Astrocyte of the spinal cord (primary cell): Measurements from ENCODE around the gene TNFRSF19.

Experiments
- DNase-seq: peaks from one replicate; pipeline ENCODE4 v3.0.0; 2011; ENCODE audit warnings: low read depth, low spot score
- H3K4me3 ChIP-seq: 2 replicates; pipeline ENCODE4 v1.5.1; 2011; ENCODE audit warnings: low read depth, mild to moderate bottlenecking, low read length, moderate library complexity
- in situ Hi-C: cut with HindIII; loops from 2 replicates; pipeline ENCODE4 v1.10.0; 2017; ENCODE audit warnings: low sequenced_read_pairs
- TF ChIP-seq, protein P1 (sequence below): IDR thresholded peaks from 2 replicates; pipeline ENCODE4 v1.5.1; 2012; ENCODE audit warnings: low read depth, mild to moderate bottlenecking, low read length, inconsistent platforms

TNFRSF19 gene

GRCh38 chr13:23628765-23629565, 58.8 kb downstream of the TNFRSF19 start:
- TF ChIP-seq, protein P1, sequence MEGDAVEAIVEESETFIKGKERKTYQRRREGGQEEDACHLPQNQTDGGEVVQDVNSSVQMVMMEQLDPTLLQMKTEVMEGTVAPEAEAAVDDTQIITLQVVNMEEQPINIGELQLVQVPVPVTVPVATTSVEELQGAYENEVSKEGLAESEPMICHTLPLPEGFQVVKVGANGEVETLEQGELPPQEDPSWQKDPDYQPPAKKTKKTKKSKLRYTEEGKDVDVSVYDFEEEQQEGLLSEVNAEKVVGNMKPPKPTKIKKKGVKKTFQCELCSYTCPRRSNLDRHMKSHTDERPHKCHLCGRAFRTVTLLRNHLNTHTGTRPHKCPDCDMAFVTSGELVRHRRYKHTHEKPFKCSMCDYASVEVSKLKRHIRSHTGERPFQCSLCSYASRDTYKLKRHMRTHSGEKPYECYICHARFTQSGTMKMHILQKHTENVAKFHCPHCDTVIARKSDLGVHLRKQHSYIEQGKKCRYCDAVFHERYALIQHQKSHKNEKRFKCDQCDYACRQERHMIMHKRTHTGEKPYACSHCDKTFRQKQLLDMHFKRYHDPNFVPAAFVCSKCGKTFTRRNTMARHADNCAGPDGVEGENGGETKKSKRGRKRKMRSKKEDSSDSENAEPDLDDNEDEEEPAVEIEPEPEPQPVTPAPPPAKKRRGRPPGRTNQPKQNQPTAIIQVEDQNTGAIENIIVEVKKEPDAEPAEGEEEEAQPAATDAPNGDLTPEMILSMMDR: no peak
- in situ Hi-C loops: no loop called here
- no peak overlapping the region for H3K4me3 ChIP-seq
- DNase-seq: no peak

DNA sequence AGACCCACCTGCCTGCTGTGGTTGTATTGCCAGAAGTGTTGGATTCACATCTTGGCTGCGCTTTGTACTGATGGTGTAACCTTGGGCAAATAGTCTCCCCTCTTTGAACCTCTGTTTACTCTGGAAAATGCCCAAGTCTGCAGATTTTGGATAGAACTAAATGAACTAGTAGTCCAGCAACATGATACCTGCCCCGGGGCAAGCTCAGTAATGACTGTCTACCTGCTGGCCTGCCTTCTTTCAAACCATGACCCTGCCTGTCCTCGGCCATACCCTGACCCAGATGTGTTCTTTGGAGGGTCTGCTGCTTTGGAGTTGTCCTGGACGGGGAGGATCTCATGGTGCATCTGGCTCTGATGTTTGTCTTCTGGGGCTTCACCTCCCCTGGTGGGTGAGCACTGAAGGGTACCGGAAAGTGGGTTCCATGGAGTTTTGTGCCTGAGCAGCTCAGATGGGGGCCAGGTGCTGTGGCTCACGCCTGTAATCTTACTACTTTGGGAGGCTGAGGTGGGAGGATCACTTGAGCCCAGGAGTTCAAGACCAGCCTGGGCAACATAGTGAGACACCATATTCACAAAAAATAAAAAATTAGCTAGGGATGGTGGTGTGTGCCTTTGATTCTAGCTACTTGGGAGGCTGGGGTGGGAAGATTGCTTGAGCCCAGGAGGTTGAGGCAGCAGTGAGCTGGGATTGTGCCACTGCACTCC, 59.5 kb downstream of the TNFRSF19 start:
- no peak for DNase-seq
- no peak overlapping the region for H3K4me3 ChIP-seq
- TF ChIP-seq, protein P1: no peak
- in situ Hi-C loops: no loop called here

- in situ Hi-C loops: no loop called here
- no peak for DNase-seq
- H3K4me3 ChIP-seq: no peak overlapping the region
- TF ChIP-seq, protein P1: no peak
These were observed 60.3 kb downstream of the TNFRSF19 start for GRCh38 chr13:23630349-23631093.

DNA sequence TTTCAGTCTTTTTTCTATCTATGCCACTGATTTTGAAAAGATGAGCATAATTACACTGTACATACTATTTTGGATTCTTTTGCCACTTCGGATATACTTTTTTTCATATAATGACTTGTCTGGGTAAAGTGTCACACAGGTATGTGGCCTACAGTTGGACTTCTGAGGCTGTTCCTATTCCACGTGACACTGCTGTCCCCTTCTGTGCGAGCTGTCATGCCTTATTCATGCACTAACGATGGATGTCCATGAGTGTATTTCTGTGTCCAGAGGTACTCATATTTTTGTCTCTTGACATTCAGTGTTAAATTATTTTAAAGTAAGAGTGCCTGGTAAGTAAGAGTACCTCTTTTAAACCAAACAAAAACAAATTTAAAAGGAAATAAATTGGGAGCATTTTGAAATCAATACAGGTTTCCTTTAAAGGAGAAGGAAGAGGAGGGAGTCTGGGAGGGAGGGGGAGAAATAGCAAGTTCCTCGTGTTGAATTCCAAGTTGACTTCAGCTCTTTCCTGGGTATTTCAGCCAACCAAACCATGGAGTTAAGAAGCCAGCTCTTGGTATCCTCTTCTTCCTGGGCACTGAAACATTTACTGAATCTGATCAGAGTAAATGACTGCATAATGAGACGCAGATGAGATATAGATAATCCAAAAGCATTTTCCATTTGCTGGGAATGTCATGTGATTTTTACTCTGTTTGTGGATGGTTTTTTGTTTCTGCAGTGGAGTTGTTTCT, 61.3 kb downstream of the TNFRSF19 start:
- no peak overlapping the region for H3K4me3 ChIP-seq
- TF ChIP-seq, protein P1: no peak
- in situ Hi-C loops: no loop called here
- no peak for DNase-seq

GRCh38 chr13:23632048-23632582, 61.9 kb downstream of the TNFRSF19 start:
- in situ Hi-C loops: no loop called here
- TF ChIP-seq, protein P1: no peak
- no peak for DNase-seq
- H3K4me3 ChIP-seq: no peak overlapping the region

GRCh38 chr13:23632741-23633140, 62.5 kb downstream of the TNFRSF19 start:
- TF ChIP-seq, protein P1: no peak
- in situ Hi-C loops: no loop called here

More at GRCh38 chr13:23632741-23633140, 62.5 kb downstream of the TNFRSF19 start:
- H3K4me3 ChIP-seq: no peak overlapping the region
- no peak for DNase-seq
